ENCODE measurements around the gene HOXA7. TPM values are rescaled to one million over a fixed set of nuclear protein-coding genes. Genes with fewer than 3 reads are reported as not detected.

The HOXA7 gene
- total and polyA plus RNA-seq, 2 experiments from 2014 or later = 6.6 to 15.8 TPM

DNA sequence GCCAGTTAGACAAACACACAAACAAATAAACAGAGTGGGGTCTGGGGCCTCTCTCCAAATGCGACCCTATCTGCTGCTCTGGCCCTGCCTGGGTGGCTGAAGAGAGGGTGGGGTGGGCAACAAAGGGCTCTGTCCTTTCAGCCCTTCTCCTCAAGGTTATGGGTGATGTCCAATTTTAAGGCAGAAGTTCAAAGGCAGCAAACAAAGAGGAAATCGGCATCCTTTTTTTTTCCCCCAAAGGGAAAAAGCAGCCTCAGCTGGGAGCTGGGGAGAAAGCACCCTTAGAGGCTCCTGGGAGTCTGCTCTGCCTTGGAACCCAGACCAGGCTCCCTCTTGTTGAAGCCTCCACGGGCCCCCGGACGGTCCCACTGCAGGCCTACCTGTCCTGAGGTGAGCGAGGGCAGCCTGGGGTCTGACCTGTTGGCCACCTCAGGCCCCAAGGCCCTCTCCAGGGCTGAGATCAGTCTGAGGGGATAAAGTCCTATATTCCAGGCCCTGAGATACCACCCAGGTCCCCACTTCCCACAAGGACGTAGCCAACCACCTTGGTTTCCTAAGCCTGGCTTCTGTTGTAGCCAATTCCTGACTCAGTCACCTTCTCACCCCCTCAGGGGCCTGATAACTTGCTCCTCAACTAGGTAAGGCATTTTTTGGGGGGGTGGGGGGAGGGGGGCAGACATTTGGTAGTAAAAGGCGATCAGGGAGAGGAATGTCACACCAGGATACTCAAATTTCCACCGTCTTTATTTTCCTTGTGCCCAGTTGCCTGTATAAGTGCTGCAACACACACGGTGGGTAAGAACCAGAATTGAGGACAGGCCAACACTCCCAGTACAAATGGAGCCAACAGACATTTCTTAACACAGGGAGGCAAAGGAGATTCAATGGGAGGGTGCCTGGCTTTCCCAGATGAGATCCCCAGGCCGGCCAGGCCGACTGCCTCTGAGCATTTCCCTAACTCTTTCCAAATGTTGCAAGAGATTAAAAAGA lies 24.3 kb upstream of the HOXA7 start:
- H3F3A ChIP-seq (ENCODE audit: insufficient read depth) = no peaks in the 10 kb centered on the region
- peaks cover 50% of the 10 kb centered on the region for H3K4me1 ChIP-seq (ENCODE audit: insufficient read depth)
- peak overlapping the region; percentile 100 for H3K4me2 ChIP-seq (ENCODE audit: unreplicated experiment)
- H3K27ac ChIP-seq = peak overlapping the region; percentile 99
- no peaks in the 10 kb centered on the region for H3K36me3 ChIP-seq (ENCODE audit: low read depth)
- 35 to 57% methylated on average over 8 to 12 of the region's 12 CpGs for WGBS, 2 experiments (ENCODE audit: low coverage in 1 of 2, low lambda C conversion rate in 2 of 2, missing lambda C conversion rate in 2 of 2)
- peak; percentile 49 for DNase-seq
- TF ChIP-seq EZH2 (IDR thresholded peaks at IDR 0.05; ENCODE audit: insufficient read depth, poor library complexity, severe bottlenecking) = no peak
- no peak for TF ChIP-seq EZH2phosphoT487 (IDR thresholded peaks at IDR 0.05; ENCODE audit: insufficient read depth, low read depth)
- H3K27me3 ChIP-seq (replicated peaks; ENCODE audit: insufficient read depth) = no peaks in the 10 kb centered on the region
- H3K9me3 ChIP-seq (ENCODE audit: low read depth) = no peaks in the 10 kb centered on the region
- peak overlapping the region; percentile 98 for H3K9ac ChIP-seq
- H3K9me2 ChIP-seq (ENCODE audit: insufficient read depth) = no peaks in the 10 kb centered on the region
- peaks cover 80% of the 10 kb centered on the region for H3K79me2 ChIP-seq (ENCODE audit: insufficient read depth)
- H4K20me1 ChIP-seq (ENCODE audit: insufficient read depth) = no peaks in the 10 kb centered on the region
- in situ Hi-C loops (cut with MboI) = no loop called here
- H3K4me3 ChIP-seq = peak overlapping the region; percentile 83
- H2AFZ ChIP-seq = peak overlapping the region; percentile 83

DNA sequence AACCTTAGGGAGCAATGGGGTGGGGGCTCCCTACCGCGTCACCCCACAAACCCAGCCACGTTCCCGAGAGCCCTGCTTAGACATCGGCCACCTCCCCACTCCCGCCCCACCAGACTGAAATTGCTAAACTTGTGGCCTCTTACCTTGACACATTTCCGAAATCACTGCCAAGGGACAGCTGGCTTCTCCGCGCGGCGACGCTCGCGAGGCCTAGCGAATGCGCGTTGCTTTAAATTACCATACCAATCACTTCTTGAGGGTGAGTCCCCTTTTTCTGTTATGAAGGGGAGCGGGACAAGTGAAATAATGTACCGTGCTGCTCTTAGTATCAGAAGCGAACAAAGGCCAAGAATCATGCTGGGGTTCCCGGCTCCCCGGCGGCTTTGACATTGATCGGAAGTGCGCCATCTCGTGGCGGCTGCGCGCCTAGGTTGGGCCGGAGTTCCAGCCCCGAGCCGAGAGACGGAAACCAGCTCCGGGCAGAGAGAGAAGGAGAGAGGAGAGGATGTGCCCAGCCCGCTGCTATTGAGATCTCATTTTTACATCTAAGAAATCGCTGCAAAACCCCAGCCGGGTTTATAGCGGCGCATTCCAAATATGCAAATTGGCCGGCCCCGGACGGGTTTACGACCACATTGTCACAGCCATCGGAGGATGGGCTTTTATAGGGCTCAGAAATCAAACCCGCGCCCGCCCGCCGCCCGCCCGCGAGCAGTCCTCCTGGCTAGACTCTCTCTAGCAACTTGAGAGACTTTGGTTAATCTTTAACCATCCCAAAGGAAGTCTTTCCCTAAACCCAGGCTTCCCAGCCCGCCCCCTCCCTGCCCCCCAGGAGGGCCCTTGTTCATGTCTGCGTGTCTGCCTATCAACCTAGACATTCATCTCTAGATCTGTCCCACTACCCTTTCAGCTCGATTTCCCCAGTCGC lies 23.3 kb upstream of the HOXA7 start:
- peaks cover 58% of the 10 kb centered on the region for H3K4me1 ChIP-seq (ENCODE audit: insufficient read depth)
- H3K9me2 ChIP-seq (ENCODE audit: insufficient read depth) = no peaks in the 10 kb centered on the region
- peak overlapping the region; percentile 83 for H2AFZ ChIP-seq
- in situ Hi-C loops (cut with MboI) = loop anchor here (10.0 kb wide), 1 partner anchor 1325 kb away; no protein-coding TSS in a partner anchor
- no peaks in the 10 kb centered on the region for H3K27me3 ChIP-seq (replicated peaks; ENCODE audit: insufficient read depth)
- H3K27ac ChIP-seq = peak overlapping the region; percentile 99
- peak; percentile 94 for DNase-seq
- peaks cover 90% of the 10 kb centered on the region for H3K79me2 ChIP-seq (ENCODE audit: insufficient read depth)
- H3K9ac ChIP-seq = peak overlapping the region; percentile 98
- 1 to 2% methylated on average over 54 to 56 of the region's 56 CpGs for WGBS, 2 experiments (ENCODE audit: low coverage in 1 of 2, low lambda C conversion rate in 2 of 2, missing lambda C conversion rate in 2 of 2)
- no peaks in the 10 kb centered on the region for H3F3A ChIP-seq (ENCODE audit: insufficient read depth)
- no peaks in the 10 kb centered on the region for H3K9me3 ChIP-seq (ENCODE audit: low read depth)
- peak overlapping the region; percentile 100 for H3K4me2 ChIP-seq (ENCODE audit: unreplicated experiment)
- peak overlapping the region; percentile 83 for H3K4me3 ChIP-seq
- H3K36me3 ChIP-seq (ENCODE audit: low read depth) = no peaks in the 10 kb centered on the region
- TF ChIP-seq EZH2 (IDR thresholded peaks at IDR 0.05; ENCODE audit: insufficient read depth, poor library complexity, severe bottlenecking) = no peak
- TF ChIP-seq EZH2phosphoT487 (IDR thresholded peaks at IDR 0.05; ENCODE audit: insufficient read depth, low read depth) = no peak
- H4K20me1 ChIP-seq (ENCODE audit: insufficient read depth) = no peaks in the 10 kb centered on the region

- H2AFZ ChIP-seq = peak overlapping the region; percentile 83
- H3K79me2 ChIP-seq (ENCODE audit: insufficient read depth) = peaks cover 95% of the 10 kb centered on the region
- H3K9me3 ChIP-seq (ENCODE audit: low read depth) = no peaks in the 10 kb centered on the region
- no peaks in the 10 kb centered on the region for H3K9me2 ChIP-seq (ENCODE audit: insufficient read depth)
- no peaks in the 10 kb centered on the region for H3K36me3 ChIP-seq (ENCODE audit: low read depth)
- peak overlapping the region; percentile 83 for H3K4me3 ChIP-seq
- H3K4me2 ChIP-seq (ENCODE audit: unreplicated experiment) = peak overlapping the region; percentile 100
- 0 to 1% methylated on average over 14 of the region's 14 CpGs for WGBS, 2 experiments (ENCODE audit: low coverage in 1 of 2, low lambda C conversion rate in 2 of 2, missing lambda C conversion rate in 2 of 2)
- H3F3A ChIP-seq (ENCODE audit: insufficient read depth) = no peaks in the 10 kb centered on the region
- in situ Hi-C loops (cut with MboI) = loop anchor here (10.0 kb wide), 1 partner anchor 1324 kb away; no protein-coding TSS in a partner anchor
- DNase-seq = peak; percentile 57
- H3K27me3 ChIP-seq (replicated peaks; ENCODE audit: insufficient read depth) = no peaks in the 10 kb centered on the region
- TF ChIP-seq EZH2 (IDR thresholded peaks at IDR 0.05; ENCODE audit: insufficient read depth, poor library complexity, severe bottlenecking) = no peak
- TF ChIP-seq EZH2phosphoT487 (IDR thresholded peaks at IDR 0.05; ENCODE audit: insufficient read depth, low read depth) = no peak
- H3K9ac ChIP-seq = peak overlapping the region; percentile 98
- peaks cover 60% of the 10 kb centered on the region for H3K4me1 ChIP-seq (ENCODE audit: insufficient read depth)
- H3K27ac ChIP-seq = peak overlapping the region; percentile 99
- H4K20me1 ChIP-seq (ENCODE audit: insufficient read depth) = no peaks in the 10 kb centered on the region
Observed at GRCh38 chr7:27179030-27179429, 22.6 kb upstream of the HOXA7 start.

DNA sequence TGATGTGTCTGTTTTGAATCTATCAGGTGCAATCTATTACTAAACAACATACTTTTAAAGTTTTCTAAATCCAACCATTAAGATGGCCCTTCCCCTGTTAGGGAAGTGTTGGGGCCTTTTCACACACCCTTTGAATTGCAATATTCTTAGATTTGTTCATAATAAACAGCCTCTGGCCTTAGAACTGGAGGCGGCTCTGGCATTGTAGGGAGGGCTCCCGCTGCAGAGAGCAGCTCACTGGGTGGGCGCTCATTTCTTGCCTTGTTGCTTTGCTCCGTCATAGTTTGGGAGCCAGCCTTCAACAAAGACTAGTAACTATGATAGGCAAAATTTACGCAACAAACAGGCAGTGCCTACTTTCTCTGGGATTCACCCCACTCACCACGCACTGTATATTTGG lies 21.9 kb upstream of the HOXA7 start:
- Histone ChIP-seq H4K20me1 (ENCODE audit: insufficient read depth) (no peaks in the 10 kb centered on the region), H3K27ac (peak overlapping the region; percentile 99), H3K27me3 (replicated peaks; ENCODE audit: insufficient read depth) (no peaks in the 10 kb centered on the region), H3K4me3 (peak overlapping the region; percentile 83), H3K9me3 (ENCODE audit: low read depth) (no peaks in the 10 kb centered on the region), H3K79me2 (ENCODE audit: insufficient read depth) (peaks cover 95% of the 10 kb centered on the region), H3K9ac (peak overlapping the region; percentile 98), H3K4me1 (ENCODE audit: insufficient read depth) (peaks cover 60% of the 10 kb centered on the region), H3K4me2 (ENCODE audit: unreplicated experiment) (peak overlapping the region; percentile 100), H3K36me3 (ENCODE audit: low read depth) (no peaks in the 10 kb centered on the region), H3K9me2 (ENCODE audit: insufficient read depth) (no peaks in the 10 kb centered on the region), H3F3A (ENCODE audit: insufficient read depth) (no peaks in the 10 kb centered on the region), H2AFZ (peak overlapping the region; percentile 83)
- in situ Hi-C loops (cut with MboI) = loop anchor here (10.0 kb wide), 1 partner anchor 1324 kb away; no protein-coding TSS in a partner anchor
- peak; percentile 95 for DNase-seq
- 1% methylated on average over 6 of the region's 6 CpGs for WGBS, 2 experiments (ENCODE audit: low coverage in 1 of 2, low lambda C conversion rate in 2 of 2, missing lambda C conversion rate in 2 of 2)
- no peak for TF ChIP-seq EZH2 (IDR thresholded peaks at IDR 0.05; ENCODE audit: insufficient read depth, poor library complexity, severe bottlenecking)
- no peak for TF ChIP-seq EZH2phosphoT487 (IDR thresholded peaks at IDR 0.05; ENCODE audit: insufficient read depth, low read depth)
